Body of pancreas (tissue), 4 donors: ENCODE results near the gene OTUD7B.

Experiments used
- CTCF ChIP-seq, 7 experiments: fragments of 450-650 bp in 4 of 7; fragments of 200-600 bp in 3 of 7; sonication (generic) in 3 of 7; IDR thresholded peaks; one replicate each; pipeline ENCODE4 v1.5.1; 2016 to 2019; ENCODE audit warnings: antibody characterized with exemption in 7 of 7
- POLR2A ChIP-seq, 3 donors: fragments of 450-650 bp; IDR thresholded peaks; one replicate each; pipeline ENCODE4 v1.6.1; 2016; ENCODE audit warnings: antibody characterized with exemption in 3 of 3, mild to moderate bottlenecking in 2 of 3

GRCh38 chr1:149896575-149896974 lies 114.0 kb downstream of the OTUD7B start:
- TF ChIP-seq CTCF (IDR thresholded peaks at IDR 0.05) (no peak), POLR2A (IDR thresholded peaks at IDR 0.05) (no peak)
